Muscle of back (tissue), 11 donors: ENCODE data around the gene TRIM54. TPM values are rescaled to one million over a fixed set of nuclear protein-coding genes. Genes with fewer than 3 reads are reported as not detected.
A peak's percentile ranks its signal among the peaks of the same experiment; 100 is the strongest.
"Not testable (repeated sequence)": the region's sequence is repeated elsewhere in the genome, so short reads cannot be mapped to it uniquely, and the experiment has no call there.

Source experiments
- DNase-seq, 3 donors: peaks; one replicate each; pipeline versions ENCODE4 v3.0.0 to v3.0.0-alpha.2; 2013
- polyA plus RNA-seq, 10 donors: library from polyadenylated mRNA; unstranded; fragments of 120-200 nt; gene quantifications; one replicate each; pipeline ENCODE4 v1.2.1, GENCODE V29; 2013; ENCODE audit not compliant: insufficient read length in 10 of 10

Gene TRIM54
- polyA plus RNA-seq, 10 donors: 32.9 to 106 (median 73.2) TPM

DNA sequence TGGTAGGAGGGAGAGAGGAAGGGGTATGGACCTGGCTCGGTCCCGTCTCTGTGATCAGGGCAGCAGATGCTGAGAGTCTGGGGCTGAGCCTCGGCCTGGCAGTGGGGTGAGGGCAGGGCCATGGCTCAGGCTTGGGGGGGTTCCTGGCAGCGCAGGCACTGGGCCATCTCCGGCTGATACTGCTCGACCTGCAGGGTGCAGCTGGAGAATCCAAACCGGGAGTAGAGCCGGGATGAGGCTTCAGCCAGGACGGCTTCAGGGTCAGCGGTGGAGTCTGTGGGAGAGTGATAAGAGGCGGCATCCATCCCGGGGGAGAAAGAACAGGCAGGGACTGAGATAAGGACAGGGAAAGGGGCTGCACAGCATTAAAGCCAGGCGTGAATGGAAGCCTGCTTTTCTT lies 27.0 kb upstream of the TRIM54 start:
- DNase-seq: no peak

DNA sequence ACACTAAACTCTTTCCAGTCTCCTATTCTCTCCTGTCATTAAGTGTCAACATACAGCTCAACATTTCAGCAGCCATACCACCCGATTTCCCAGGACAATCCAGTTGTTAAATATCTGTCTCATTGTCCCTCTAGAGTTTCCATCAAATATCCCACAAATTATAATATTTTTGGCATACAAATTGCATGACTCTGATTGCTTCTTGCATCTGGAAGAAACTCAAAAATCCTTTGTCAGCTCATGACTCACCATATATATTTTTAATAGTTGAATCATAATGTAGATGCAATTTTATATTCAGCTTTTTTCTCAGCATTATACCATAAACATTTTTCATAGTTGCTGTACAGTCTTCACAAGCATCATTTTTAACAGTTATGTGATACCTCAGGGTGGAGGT lies 26.6 kb upstream of the TRIM54 start:
- DNase-seq: peak in 1 of 3 donors; percentile 41

DNA sequence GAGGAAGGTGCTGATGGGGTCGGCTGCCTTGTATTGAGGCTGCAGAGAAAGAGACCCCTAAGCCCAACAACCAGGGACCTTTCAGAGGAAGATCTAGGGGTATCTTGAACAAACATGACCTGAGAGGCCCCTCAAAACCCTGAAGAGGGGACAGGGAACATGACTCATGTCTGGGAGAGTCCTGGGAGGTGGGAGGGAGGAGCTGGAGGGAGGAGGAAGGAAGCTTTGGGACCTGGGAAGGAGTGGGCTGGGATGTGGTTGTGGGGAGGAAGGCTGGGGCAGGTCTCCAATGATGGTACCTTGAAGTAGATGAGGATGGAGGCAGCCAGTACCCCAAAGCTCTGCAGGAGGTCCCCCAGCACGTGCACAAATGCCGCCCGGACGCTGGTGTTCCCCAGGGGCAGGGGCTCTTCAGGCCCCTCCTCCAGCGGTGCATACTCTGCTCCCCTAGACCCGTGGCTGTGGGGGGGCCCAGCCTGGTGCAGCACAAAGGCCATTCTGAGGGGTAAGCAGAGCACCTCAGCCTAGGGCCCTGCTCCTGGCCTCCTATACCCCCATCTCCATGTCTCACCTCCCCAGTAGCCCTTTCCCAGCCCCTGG lies 25.3 kb upstream of the TRIM54 start:
- DNase-seq: no peak

DNA sequence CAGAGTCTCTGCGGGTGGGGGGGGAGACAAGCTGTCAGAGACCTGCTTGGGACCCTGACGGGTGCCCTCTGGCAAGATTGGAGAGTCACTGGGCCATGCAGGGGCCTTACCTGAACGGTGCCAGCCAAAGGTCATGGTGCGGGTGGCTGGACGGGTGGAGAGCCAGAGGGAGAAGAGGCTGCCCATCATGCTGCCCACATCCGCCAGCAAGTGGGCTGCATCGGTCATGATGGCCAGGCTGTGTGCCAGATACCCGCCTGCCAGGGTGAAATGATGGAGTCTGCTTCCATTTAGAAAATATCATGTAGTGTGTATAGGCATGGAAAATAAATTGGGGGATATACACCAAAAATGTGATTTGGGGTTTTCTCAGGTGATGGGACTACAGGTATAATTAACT lies 24.2 kb upstream of the TRIM54 start:
- DNase-seq: no peak

DNA sequence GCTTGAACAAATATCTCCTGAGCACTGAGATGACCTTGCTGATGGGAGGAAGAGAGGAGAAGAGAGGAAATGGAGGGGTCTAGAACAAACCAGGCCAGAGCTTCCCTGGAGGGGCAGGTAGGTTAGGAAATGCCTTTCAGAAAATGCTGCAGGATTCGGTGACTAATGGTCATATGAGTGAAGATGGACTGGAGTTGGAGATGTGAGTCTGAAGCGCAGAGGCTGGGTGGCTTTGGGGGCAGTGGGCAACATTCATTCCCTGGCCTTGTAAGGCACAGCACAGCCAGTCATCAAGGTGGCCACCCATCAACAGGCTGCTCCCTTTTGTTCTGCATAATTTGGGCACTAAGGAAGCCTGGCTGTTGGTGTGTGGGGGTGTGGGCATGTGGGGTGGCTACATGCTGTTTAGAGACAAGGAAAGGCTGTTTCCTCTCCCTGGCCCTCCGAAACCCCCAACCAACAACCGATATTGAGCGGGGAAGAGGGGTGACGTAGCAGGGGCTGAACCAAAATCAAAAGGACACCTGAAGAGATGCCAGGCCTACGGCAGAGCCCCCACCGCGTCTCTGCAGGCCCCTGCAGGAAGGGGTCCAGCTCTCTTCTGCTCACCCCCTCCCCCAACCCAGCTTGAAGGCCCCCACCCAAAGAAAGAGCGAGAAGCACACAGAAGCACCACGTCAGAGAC lies 20.8 kb upstream of the TRIM54 start:
- no peak for DNase-seq

DNA sequence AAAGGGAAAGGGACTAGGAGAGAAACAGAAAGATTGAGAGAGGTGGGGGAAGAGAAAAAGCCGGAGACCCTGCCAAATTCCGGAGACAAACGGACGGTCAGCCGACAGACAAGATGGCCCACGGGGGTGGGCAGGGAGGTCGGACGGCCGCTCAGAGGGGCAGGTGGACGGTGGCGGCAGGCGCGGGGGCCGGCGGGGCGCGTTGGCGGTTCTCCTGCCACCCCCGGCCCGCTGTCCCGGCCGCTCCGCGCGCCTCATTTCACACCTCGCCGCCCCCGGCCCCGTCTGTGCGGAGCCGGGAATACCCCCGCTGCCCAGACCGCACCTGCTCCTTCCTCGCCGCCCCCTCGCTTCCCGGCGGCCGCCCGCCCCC lies 20.3 kb upstream of the TRIM54 start:
- DNase-seq: no peak

DNA sequence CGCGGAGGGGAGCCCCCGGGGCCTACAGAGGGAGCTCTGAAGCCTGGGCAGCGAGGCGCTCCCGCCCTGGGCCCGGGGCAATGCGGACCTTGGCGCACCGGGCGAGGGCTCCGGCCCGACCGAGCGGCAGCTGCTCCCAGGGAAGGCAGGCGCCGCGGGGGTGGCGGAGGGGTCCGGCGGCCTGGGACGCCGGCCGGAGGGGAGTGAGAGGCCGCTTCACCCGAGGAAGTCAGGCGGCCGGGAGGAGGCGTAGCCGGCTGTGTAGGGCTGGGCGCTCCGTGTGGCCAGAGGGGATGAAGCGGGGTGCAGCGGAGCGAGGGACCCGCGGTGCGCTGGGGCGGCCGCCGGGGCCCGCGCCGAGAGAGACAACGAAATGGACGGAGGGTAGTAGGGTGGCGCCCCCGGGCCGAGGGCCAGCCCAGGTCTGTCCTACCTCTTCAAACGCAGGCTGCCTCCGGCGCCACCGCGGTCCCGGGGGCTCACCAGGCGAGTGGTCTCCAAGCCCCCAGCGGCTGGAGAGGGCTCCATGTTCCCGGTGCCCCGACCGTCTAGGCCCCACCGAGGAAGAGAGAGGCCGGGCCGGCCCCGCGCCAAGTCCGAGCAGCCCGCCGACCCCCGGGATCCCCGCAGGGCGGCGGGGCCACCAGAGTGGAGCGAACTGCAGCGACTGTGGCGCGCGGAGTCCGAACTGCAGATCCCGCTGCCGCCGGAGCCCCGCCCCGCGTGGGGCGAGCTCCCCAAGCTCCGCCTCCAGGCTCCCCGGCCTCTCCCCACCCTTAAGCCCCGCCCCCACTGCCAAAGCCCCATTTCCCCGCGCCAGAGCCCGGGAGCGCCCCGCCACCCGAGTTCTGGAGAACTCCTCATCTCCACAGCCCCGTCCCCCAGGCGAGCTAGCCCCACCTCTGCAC lies 19.6 kb upstream of the TRIM54 start, which contains the start of gene SLC30A3:
Gene SLC30A3 (minus strand): TSS at position 669 of the 908 bp plus-strand sequence. CDS start 141 bp downstream, at position 528.
- peak in 2 of 3 donors; percentile 50 to 61 for DNase-seq

DNA sequence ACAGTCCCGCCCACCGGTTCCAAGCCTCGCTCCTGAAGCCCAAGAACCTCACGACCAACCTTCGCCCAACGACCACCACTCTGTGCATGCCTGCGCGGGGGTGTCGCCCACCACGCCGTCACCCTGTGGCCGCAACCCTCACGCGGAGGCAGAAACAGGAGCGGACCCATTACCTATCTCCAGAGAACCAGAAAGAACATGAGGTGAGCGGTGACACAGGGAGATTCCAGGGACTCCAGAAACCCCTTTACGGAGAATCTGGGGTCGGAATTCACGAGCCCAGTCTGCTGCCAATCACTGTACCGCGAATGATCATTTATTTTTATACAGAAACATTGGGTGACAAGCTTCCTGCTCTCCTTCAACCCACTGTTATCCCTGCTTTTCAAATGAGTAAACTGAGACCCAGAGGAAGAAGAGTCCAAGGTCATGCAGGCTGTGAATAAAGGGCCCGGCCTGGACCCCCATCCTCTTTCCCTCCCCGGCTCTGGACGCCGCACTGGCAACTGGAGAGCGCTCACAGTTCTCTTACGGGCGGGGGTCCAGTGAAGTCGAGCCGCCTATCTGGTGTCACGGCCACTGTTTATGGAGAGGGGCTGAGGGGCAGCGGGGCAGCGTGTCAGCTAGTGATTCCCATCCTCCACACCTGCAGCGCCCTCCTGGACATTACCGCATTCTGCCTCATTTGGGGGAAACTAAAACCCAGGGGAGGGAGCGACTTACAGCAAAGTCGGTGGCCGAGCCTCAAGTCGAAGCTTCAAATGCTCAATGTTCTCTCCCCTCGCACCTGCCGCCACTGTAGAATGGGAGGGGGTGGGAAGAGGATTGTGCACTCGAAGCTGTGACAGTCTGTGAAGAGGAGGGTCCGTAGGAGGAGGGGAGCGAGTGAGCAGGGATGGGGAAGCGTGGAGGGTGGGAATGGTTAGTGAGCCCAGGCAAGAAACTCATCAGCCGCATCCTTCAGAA lies 18.7 kb upstream of the TRIM54 start:
- DNase-seq: no peak

DNA sequence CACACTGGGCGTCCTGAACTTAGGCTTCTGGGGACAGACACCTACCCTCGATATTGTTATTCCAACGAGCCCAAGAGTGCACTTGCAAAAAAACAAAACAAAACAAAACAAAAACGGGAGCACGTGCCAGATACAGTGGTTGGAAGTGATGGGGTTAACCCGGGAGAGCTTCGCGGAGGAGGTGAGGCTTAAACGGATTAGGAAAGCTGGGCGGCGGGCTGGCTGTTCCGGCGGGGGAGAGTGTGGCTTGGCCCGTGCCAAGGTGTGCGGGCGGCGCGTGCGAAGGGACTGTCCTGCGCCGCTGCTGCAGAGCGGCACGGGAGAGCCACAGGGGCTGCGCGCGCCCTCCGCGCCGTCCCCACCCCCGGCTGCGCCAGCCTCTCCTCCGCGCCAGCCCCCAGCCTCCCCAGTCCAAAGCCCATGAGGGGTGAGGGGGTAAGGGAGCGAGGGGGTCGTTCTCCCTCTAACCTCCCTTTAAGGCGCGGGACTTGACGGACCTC lies 17.9 kb upstream of the TRIM54 start:
- DNase-seq: no peak

DNA sequence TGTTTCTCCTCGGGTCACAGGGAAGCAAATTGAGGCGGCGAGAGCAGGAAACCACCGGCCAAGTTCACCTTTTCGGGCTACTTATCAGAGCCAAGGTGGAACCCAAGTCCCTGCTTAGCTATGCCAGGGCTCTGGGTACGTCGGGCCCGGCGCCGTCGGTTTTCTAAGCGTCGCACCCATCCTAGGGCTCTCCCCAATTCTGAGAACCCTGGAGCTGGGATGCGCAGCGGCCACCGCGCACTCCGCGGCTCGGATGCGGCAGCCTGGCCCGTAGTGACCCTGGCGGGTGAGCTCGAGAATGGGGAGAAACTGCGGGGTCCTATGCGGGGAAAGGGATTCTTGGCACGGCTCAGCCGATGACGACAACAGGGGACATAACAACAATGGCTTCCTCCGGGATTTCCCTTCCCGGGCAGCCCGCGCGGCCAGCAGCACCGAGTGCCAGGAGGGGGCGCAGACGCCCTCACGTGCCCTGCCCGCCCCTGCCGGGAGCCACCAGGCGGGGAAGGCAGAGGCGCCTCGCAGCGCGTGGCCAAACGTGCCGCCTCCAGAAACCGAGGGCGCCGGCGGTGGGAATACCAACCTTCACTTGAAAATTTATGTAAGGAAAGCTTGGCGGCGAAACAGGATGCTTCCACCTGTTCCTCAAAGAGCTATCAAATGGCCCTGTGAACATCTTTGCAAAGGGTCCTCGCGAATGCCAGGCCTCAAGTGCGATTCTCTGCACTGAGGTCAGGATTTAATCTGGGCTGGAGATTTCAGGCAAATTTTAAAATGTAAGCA lies 17.3 kb upstream of the TRIM54 start:
- DNase-seq: peak; percentile 51 to 61 (median 53)

DNA sequence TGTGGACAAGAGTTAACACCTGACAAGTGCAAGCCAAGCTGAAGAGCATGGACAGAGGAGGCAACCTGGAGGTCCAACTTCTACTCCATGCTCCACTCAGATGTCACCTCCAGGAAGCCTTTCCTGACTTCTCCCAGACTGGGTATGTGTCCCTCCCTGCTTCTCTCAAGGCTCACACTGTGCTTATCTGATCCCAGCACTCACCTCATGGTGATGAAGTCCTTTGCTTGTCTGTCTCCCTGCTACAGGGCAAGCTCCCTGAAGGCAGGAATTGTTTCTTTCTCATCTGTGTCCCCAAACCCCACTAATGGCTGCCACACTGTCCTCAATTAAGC lies 16.7 kb upstream of the TRIM54 start:
- DNase-seq: no peak

DNA sequence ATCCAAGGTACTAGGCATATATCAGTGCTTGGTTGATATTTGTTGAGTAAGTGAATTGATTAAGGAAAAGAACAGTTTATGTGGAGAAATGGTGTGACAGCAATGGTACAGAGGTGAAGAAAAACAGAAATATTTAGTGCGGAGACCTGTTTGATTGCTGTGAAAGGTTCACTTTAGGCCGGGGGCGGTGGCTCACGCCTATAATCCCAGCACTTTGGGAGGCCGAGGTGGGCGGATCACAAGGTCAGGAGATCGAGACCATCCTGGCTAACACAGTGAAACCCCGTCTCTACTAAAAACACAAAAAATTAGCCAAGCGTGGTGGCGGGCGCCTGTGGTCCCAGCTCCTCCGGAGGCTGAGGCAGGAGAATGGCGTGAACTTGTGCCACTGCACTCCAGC lies 13.9 kb upstream of the TRIM54 start:
- DNase-seq: not testable (repeated sequence)

DNA sequence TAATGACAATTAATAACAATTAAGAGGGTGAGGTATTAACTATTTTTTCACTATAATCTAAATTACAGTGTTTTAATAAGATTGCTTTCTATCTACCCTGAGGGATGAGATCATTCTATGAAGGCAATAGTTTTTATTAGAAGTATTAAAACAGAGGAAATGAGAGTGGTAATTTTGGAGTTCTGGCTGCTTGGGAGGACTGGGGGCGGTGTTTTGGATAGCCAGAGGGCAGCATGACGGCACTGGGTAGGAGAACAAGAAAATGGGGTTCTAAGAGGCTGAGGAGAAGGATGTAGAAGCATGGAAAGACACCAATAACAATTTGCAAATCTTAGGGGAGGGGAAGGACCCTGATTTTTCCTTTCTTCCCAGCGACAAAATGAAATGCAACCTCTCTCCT lies 12.1 kb upstream of the TRIM54 start:
- DNase-seq: no peak

DNA sequence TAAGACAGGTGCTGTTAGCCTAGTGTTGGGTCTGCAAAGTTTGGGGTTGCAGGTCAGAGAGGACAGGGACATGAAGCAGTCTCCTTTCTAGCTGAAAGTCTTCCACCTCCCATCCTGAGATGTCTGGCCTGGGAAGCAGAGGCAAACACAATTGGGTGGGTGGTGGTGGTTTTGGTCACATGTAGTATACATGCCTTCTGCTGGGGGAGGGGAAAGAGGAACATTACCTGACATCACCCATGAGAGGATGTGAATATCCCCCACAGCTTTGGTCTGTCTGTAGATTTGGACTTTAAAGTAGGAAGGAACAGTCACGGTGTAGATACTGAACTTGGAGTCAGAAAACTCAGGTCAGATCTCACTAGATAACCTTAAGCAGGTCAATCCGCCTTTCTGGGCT lies 11.6 kb upstream of the TRIM54 start:
- DNase-seq: no peak

DNA sequence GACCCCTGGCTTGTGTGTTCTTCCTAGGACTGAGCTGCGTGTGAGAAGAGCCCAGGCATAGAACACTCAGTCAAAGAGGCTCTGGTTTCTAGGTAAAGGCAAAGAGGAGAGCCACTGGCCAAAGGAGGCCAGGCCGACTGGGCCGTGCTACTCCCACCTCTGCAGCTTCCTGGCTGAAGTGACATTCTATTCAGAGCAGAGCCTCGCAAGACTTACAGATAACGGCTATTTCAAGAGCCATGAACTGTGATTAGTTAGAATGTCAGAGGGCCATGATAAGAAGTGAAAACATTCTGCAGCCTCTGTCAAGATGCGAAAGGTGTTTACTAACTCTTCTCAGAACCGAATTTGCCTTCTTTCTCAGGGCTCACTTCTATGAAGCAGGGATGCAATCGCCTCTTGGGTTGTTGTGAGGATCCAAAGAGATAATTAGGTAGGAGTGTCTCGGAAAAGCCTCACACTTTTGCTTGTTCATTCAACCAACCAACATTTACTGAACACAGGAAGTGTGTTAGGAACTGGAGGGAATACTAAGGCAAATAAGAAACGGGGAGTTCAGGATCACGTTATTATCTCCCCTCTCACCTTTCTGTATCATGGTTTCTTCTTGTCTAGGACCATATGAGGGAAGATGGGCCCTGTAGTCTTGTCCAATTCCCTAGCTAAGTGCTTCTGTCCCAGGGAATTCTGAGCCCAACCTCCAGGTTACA lies 10.4 kb upstream of the TRIM54 start:
- DNase-seq: no peak

DNA sequence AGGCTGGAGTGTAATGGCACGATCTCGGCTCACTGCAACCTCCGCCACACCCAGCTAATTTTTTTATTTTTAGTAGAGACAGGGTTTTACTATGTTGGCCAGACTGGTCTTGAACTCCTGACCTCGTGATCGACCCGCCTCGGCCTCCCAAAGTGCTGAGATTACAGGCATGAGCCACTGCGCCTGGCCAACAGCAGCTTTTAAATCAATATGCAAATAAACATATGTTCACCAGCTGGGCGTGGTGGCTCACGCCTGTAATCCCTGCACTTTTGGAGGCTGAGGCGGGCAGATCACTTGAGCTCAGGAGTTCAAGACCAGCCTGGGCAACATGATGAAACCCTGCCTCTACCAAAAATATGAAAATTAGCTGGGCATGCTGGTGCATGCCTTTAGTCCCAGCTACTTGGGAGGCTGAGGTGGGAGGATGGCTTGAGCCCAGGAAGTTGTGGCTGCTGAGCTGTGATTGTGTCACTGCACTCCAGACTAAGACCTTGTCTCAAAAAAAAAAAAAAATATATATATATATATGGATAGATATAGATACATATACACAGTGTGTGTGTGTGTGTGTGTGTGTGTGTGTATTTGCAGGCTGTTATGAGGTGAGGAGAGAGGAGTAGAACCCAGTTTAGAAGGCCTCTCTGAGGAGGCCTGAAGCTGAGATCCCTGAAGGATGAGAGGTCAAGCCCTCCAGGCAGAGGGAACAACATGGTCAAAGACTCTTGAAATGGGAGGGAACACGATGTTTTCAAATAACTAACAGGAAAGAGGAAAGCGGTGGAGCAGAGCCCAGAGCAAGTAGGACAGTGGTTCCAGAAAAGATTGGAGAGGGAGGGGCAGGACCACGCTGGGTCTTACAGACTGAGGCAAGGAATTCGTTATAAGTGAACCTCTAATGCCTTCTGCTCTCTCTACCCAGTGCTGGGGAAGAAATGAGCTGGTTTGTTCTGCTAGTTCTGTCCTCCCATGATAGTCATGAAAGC lies 9.4 kb upstream of the TRIM54 start:
- not testable (repeated sequence) for DNase-seq

DNA sequence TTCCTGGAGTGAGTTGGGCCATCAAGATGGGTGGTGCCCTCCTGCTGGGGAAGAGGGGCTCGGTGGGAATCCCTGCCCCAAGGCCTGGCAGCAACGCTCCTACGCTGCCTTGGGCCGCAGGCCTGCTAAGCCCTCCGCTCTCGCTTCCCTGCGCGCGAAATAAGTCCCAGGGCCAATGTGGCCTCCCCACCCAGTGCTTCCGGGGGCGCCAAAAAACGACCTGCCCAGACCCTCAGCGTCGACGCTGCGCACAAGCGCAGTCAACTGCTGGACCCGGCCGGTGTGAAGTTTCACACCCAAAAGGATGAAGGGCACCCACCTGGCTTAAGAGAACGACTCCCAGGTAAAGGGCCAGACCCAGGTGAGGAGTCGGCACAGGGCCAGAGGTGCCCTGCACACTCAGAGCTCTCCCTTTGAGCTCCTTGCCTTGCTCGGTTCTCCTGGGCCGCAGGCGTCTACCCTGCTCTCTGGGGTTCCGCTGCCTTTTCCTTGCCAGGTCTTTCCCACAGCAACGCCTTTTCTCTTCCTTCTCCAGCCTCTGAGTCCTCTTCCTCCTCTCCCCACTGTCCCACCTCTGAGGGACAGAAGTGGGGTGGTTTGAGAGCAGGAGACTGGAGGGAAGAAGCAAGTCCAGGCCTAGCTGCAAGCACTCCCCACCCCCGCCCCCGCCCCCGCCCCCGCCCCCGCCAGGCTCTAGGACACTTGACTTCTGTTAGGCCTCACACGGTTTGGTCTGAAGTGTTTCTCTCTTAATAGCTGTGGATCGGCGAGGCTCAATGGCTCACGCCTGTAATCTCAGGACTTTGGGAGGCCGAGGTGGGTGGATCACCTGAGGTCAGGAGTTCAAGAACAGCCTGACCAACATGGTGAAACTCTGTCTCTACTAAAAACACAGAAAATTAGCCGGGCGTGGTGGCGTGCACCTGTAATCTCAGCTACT lies 6.7 kb upstream of the TRIM54 start, which contains the start of gene DNAJC5G:
Gene DNAJC5G (plus strand): TSS at position 223 of the 940 bp plus-strand sequence. CDS start 1,296 bp downstream, outside the sequence.
- no peak for DNase-seq
